Panc1 (cell line): Measurements from ENCODE around the gene ATL2.
A peak's percentile ranks its signal among the peaks of the same experiment; 100 is the strongest.

Experiments
- POLR2AphosphoS5 ChIP-seq: IDR thresholded peaks from 2 replicates; pipeline ENCODE4 v1.6.1; 2012; ENCODE audit warnings: mild to moderate bottlenecking, low read depth, low read length, moderate library complexity
- SIN3A ChIP-seq: IDR thresholded peaks from 2 replicates; pipeline ENCODE4 v1.6.1; 2012; ENCODE audit warnings: low read depth, mild to moderate bottlenecking, low read length, moderate library complexity, borderline replicate concordance; ENCODE audit not compliant: insufficient read depth
- TCF7L2 ChIP-seq: IDR thresholded peaks from 2 replicates; pipeline ENCODE4 v1.6.1; 2011; ENCODE audit warnings: mild to moderate bottlenecking, low read depth, low read length, inconsistent platforms
- TF ChIP-seq, protein P1 (sequence below): fragments of 450-650 bp; IDR thresholded peaks from 2 replicates; pipeline ENCODE4 v1.5.1; 2017; ENCODE audit warnings: mild to moderate bottlenecking
- TF ChIP-seq, protein P2 (sequence below), 2 experiments: IDR thresholded peaks; 2 replicates each; pipeline ENCODE4 v1.6.1; 2011 to 2012; ENCODE audit warnings: low read depth in 2 of 2, control low read depth in 1 of 2, low read length in 1 of 2, mild to moderate bottlenecking in 1 of 2, moderate library complexity in 1 of 2; ENCODE audit not compliant: insufficient read depth in 1 of 2

DNA sequence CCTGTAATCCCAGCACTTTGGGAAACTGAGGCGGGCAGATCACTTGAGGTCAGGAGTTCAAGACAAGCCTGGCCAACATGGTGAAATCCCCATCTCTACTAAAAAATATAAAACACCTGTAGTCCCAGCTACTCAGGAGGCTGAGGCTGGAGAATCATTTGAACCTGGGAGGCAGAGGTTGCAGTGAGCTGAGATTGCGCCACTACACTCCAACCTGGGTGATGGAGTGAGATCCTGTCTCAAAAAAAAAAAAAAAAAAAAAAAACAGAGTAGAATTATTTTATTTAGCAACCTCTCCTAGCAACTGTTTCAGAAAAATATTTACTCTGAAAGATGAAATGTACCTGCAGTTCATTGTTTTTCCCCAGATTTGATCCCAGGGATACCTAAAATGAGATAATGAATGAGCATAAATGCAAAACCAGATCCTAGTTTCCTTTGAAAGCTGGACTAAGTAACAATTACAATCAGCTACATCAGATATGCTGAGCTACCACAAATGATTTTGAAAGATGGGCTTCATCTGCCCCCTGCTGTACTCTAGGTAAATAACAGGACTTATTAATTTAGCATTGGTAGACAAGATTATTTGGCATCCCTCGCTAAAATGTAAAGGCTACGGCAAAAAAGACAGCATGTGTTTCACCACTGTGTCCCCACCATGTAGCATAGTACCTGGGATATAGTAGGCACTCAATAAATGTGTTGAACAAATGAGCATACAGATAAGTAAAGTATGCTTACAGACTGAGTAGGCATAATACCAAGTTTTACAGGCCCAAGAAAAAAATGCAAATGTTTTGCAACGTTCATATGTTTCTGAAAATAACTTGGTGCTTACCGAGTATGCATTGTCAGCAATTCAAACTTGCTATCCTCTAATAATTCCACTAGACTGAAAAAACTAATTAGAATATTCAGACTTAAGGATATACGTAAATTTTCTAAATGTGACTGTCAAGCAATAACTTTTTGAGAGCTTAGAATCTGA is 102.5 kb downstream of the ATL2 start:
- TF ChIP-seq, protein P1, sequence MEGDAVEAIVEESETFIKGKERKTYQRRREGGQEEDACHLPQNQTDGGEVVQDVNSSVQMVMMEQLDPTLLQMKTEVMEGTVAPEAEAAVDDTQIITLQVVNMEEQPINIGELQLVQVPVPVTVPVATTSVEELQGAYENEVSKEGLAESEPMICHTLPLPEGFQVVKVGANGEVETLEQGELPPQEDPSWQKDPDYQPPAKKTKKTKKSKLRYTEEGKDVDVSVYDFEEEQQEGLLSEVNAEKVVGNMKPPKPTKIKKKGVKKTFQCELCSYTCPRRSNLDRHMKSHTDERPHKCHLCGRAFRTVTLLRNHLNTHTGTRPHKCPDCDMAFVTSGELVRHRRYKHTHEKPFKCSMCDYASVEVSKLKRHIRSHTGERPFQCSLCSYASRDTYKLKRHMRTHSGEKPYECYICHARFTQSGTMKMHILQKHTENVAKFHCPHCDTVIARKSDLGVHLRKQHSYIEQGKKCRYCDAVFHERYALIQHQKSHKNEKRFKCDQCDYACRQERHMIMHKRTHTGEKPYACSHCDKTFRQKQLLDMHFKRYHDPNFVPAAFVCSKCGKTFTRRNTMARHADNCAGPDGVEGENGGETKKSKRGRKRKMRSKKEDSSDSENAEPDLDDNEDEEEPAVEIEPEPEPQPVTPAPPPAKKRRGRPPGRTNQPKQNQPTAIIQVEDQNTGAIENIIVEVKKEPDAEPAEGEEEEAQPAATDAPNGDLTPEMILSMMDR = peak; percentile 67; the same call in 1 of the 2 replicates
- TF ChIP-seq POLR2AphosphoS5 (no peak), TCF7L2 (no peak), SIN3A (no peak)
- TF ChIP-seq, protein P2, sequence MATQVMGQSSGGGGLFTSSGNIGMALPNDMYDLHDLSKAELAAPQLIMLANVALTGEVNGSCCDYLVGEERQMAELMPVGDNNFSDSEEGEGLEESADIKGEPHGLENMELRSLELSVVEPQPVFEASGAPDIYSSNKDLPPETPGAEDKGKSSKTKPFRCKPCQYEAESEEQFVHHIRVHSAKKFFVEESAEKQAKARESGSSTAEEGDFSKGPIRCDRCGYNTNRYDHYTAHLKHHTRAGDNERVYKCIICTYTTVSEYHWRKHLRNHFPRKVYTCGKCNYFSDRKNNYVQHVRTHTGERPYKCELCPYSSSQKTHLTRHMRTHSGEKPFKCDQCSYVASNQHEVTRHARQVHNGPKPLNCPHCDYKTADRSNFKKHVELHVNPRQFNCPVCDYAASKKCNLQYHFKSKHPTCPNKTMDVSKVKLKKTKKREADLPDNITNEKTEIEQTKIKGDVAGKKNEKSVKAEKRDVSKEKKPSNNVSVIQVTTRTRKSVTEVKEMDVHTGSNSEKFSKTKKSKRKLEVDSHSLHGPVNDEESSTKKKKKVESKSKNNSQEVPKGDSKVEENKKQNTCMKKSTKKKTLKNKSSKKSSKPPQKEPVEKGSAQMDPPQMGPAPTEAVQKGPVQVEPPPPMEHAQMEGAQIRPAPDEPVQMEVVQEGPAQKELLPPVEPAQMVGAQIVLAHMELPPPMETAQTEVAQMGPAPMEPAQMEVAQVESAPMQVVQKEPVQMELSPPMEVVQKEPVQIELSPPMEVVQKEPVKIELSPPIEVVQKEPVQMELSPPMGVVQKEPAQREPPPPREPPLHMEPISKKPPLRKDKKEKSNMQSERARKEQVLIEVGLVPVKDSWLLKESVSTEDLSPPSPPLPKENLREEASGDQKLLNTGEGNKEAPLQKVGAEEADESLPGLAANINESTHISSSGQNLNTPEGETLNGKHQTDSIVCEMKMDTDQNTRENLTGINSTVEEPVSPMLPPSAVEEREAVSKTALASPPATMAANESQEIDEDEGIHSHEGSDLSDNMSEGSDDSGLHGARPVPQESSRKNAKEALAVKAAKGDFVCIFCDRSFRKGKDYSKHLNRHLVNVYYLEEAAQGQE (IDR thresholded peaks at IDR 0.05; ENCODE audit: insufficient read depth in 1 of 2, low read depth in 2 of 2, low read length in 1 of 2) = no peak
